MM.1S (cell line): ENCODE results near the gene COX10.

Experiments
- DNase-seq: peaks from one replicate; pipeline ENCODE4 v3.0.0-alpha.2; 2015
- H2AFZ ChIP-seq: fragments of 300-600 bp; sonication (generic); 2 replicates; pipeline ENCODE4 v1.6.0; 2016; ENCODE audit warnings: antibody characterized with exemption, low read length
- H3F3A ChIP-seq: fragments of 300-600 bp; sonication (generic); 2 replicates; pipeline ENCODE4 v1.6.1; 2016; ENCODE audit warnings: mild to moderate bottlenecking, antibody characterized with exemption, low read length, moderate library complexity, mixed read lengths; ENCODE audit not compliant: insufficient read depth
- H3K27ac ChIP-seq: fragments of 300-600 bp; sonication (generic); 2 replicates; pipeline ENCODE4 v1.5.1; 2016; ENCODE audit warnings: mild to moderate bottlenecking, low read length
- H3K27me3 ChIP-seq: fragments of 300-600 bp; sonication (generic); replicated peaks from 2 replicates; pipeline ENCODE4 v1.6.0; 2016; ENCODE audit warnings: low read length; ENCODE audit not compliant: insufficient read depth
- H3K36me3 ChIP-seq: fragments of 300-600 bp; sonication (generic); replicated peaks from 2 replicates; pipeline ENCODE4 v1.6.1; 2016; ENCODE audit warnings: mild to moderate bottlenecking, low read length, mixed read lengths; ENCODE audit not compliant: insufficient read depth
- H3K4me1 ChIP-seq: fragments of 300-600 bp; sonication (generic); 2 replicates; pipeline ENCODE4 v1.6.1; 2016; ENCODE audit warnings: low read length, mixed read lengths
- H3K4me2 ChIP-seq: fragments of 300-600 bp; sonication (generic); 2 replicates; pipeline ENCODE4 v1.6.0; 2016; ENCODE audit warnings: low read depth, low read length
- H3K4me3 ChIP-seq: fragments of 300-600 bp; sonication (generic); 2 replicates; pipeline ENCODE4 v1.5.1; 2016; ENCODE audit warnings: low read length, mixed read lengths
- H3K79me2 ChIP-seq: fragments of 300-600 bp; sonication (generic); 2 replicates; pipeline ENCODE4 v1.6.1; 2016; ENCODE audit warnings: mixed run types, low read length, mixed read lengths
- H3K9ac ChIP-seq: fragments of 300-600 bp; sonication (generic); 2 replicates; pipeline ENCODE4 v1.6.1; 2016; ENCODE audit warnings: low read length, mixed read lengths
- H3K9me2 ChIP-seq: fragments of 300-600 bp; sonication (generic); replicated peaks from 2 replicates; pipeline ENCODE4 v1.6.1; 2016; ENCODE audit warnings: mild to moderate bottlenecking, low read length, mixed read lengths; ENCODE audit not compliant: insufficient read depth
- H3K9me3 ChIP-seq: fragments of 300-600 bp; sonication (generic); replicated peaks from 2 replicates; pipeline ENCODE4 v1.6.1; 2016; ENCODE audit warnings: mild to moderate bottlenecking, low read length, mixed read lengths; ENCODE audit not compliant: insufficient read depth
- H4K20me1 ChIP-seq: fragments of 300-600 bp; sonication (generic); 2 replicates; pipeline ENCODE4 v1.6.1; 2016; ENCODE audit warnings: mild to moderate bottlenecking, low read length, moderate library complexity, mixed read lengths; ENCODE audit not compliant: insufficient read depth
- CTCF ChIP-seq: fragments of 300-600 bp; sonication (generic); IDR thresholded peaks from 2 replicates; pipeline ENCODE4 v1.5.1; 2016; ENCODE audit warnings: antibody characterized with exemption, low read length, mixed read lengths
- EZH2 ChIP-seq: fragments of 300-600 bp; sonication (generic); optimal IDR thresholded peaks from 2 replicates; pipeline ENCODE3; 2017; ENCODE audit warnings: low read depth, mild to moderate bottlenecking, antibody characterized with exemption, low read length, mixed read lengths
- EZH2phosphoT487 ChIP-seq: fragments of 300-600 bp; sonication (generic); IDR thresholded peaks from 2 replicates; pipeline ENCODE4 v1.6.1; 2018; ENCODE audit warnings: antibody characterized with exemption, low read length

Gene COX10

DNA sequence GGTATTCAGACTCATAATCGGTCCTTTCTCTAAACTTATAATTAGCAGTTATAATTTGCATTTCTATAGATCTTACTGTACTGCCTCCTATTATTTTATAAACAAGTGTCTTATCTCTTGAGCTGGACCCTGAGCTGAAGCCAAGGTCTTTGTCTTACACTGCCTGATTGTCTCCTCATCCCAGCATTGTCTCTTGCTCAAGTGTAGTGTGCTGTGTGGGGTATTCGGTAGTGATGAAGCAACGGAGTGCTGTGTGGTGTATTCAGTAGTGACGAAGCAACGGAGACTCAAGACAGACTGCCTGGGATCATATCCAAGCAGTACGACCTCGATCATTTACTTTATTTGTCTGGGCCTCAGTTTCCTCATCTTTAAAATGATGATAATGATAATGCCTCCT lies 69.3 kb downstream of the COX10 start:
- H3K4me1 ChIP-seq, result no peaks in the 10 kb centered on the region
- DNase-seq, result no peak
- no peak overlapping the region for H3K4me3 ChIP-seq
- no peak overlapping the region for H3K27ac ChIP-seq
- H3K36me3 ChIP-seq, result no peaks in the 10 kb centered on the region
- H3K9me2 ChIP-seq, result no peaks in the 10 kb centered on the region
- no peaks in the 10 kb centered on the region for H4K20me1 ChIP-seq
- no peak for TF ChIP-seq CTCF
- TF ChIP-seq EZH2phosphoT487, result no peak
- no peak for TF ChIP-seq EZH2
- H3F3A ChIP-seq, result no peaks in the 10 kb centered on the region
- H2AFZ ChIP-seq, result no peak overlapping the region
- no peak overlapping the region for H3K9ac ChIP-seq
- no peak overlapping the region for H3K4me2 ChIP-seq
- H3K27me3 ChIP-seq, result no peaks in the 10 kb centered on the region
- no peaks in the 10 kb centered on the region for H3K9me3 ChIP-seq
- H3K79me2 ChIP-seq, result peaks cover 16% of the 10 kb centered on the region

DNA sequence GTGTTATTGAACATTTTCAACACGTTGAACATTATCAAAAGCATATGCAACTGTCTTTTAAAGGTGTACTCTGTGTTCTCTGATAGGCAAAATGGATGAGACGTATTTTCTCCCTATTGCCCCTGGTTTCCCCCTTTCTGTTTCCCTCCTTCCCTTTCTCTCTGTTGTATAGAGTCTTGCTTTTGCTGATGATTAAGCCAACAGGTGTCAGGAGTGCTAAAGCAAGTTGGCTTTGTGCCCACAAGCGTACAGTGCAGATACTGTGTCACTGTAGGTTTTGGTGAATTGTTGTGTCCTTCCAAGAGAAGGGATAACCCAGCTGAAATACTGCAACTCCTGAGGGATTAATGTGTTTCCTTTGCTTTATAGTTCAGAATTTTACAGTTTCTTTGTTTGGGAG lies 74.4 kb downstream of the COX10 start:
- H3K27ac ChIP-seq, result no peak overlapping the region

DNA sequence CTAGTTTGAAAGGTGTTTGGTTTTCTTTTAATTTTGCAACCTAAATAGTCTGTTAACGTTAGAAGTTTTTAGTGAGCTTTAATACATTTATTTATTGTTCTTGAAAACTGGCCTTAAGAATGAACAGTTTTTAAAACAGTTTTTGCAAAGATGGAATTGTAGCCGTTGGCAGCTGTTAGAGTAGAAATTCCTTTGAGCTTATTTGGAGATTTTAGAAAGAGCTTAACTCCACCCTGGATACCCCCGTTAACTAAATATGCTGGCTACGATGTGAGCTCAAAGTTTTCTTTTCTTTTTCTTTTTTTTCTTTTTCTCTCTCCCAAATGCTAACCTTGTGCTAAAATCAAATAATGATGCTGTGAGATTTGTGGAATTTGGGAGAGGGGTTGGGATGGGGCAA lies 75.2 kb downstream of the COX10 start:
- Histone ChIP-seq H3K9ac (no peak overlapping the region), H3K27me3 (no peaks in the 10 kb centered on the region), H3K36me3 (no peaks in the 10 kb centered on the region), H2AFZ (no peak overlapping the region), H3F3A (no peaks in the 10 kb centered on the region), H4K20me1 (no peaks in the 10 kb centered on the region), H3K4me3 (no peak overlapping the region), H3K4me1 (no peaks in the 10 kb centered on the region), H3K9me3 (no peaks in the 10 kb centered on the region), H3K9me2 (no peaks in the 10 kb centered on the region), H3K4me2 (no peak overlapping the region), H3K27ac (no peak overlapping the region), H3K79me2 (peaks cover 34% of the 10 kb centered on the region)
- no peak for DNase-seq
- no peak for TF ChIP-seq CTCF
- no peak for TF ChIP-seq EZH2phosphoT487
- TF ChIP-seq EZH2, result no peak

More for the DNA sequence above, 74.4 kb downstream of the COX10 start:
- Histone ChIP-seq H3K27me3 (no peaks in the 10 kb centered on the region), H3F3A (no peaks in the 10 kb centered on the region), H3K9ac (no peak overlapping the region), H3K9me2 (no peaks in the 10 kb centered on the region), H3K79me2 (peaks cover 32% of the 10 kb centered on the region), H3K4me1 (no peaks in the 10 kb centered on the region), H2AFZ (no peak overlapping the region), H3K4me2 (no peak overlapping the region), H4K20me1 (no peaks in the 10 kb centered on the region), H3K9me3 (no peaks in the 10 kb centered on the region), H3K4me3 (no peak overlapping the region), H3K36me3 (no peaks in the 10 kb centered on the region)
- no peak for DNase-seq
- TF ChIP-seq EZH2phosphoT487 (no peak), CTCF (no peak), EZH2 (no peak)
